Lower lobe of right lung (tissue), 2 donors: Measurements from ENCODE around the gene FBN2. TPM values are rescaled to one million over a fixed set of nuclear protein-coding genes. Genes with fewer than 3 reads are reported as not detected.

Source experiments
- ATAC-seq, 2 donors: fragments of 200-7000 bp; cut with Tn5 transposase; one replicate each; pipeline ENCODE4 v1.9.1; 2020 to 2022; ENCODE audit warnings: mild to moderate bottlenecking in 2 of 2, moderate library complexity in 2 of 2
- DNase-seq: peaks from one replicate; pipeline ENCODE4 v3.0.0-alpha.2; 2020
- H3K27ac ChIP-seq: fragments of 200-600 bp; one replicate; pipeline ENCODE4 v1.8.0; 2022
- H3K27me3 ChIP-seq: fragments of 200-600 bp; one replicate; pipeline ENCODE4 v1.8.0; 2022; ENCODE audit warnings: low read depth
- H3K36me3 ChIP-seq: fragments of 200-600 bp; one replicate; pipeline ENCODE4 v1.8.0; 2022; ENCODE audit warnings: mild to moderate bottlenecking
- H3K4me1 ChIP-seq: fragments of 200-600 bp; one replicate; pipeline ENCODE4 v1.8.0; 2022
- H3K4me3 ChIP-seq: fragments of 200-600 bp; one replicate; pipeline ENCODE4 v1.8.0; 2022; ENCODE audit warnings: mild to moderate bottlenecking
- H3K9me3 ChIP-seq: fragments of 200-600 bp; one replicate; pipeline ENCODE4 v1.8.0; 2022
- intact Hi-C: fragments of 100-400 bp; cut with DNase I; formaldehyde crosslinking; loops from one replicate; pipeline ENCODE4 v1.11.0; 2022
- total RNA-seq: library from RNA; stranded (reverse); fragmentation: NEBNext Ultra II Directional; extraction: Animal tissue kit (Norgen Biotek cat#: 25700); gene quantifications from one replicate; pipeline ENCODE4 v1.2.1, GENCODE V29; 2021
- TF ChIP-seq, protein P1 (sequence below): fragments of 200-600 bp; IDR thresholded peaks from one replicate; pipeline ENCODE4 v1.8.0; 2022; ENCODE audit warnings: antibody characterized with exemption, mild to moderate bottlenecking
- donor health status: DM: no; HTN: yes; CAD: no; lungs with severe emphysema.

FBN2 gene
- total RNA-seq, 1 donor from 2014 or later: 0.83 TPM

DNA sequence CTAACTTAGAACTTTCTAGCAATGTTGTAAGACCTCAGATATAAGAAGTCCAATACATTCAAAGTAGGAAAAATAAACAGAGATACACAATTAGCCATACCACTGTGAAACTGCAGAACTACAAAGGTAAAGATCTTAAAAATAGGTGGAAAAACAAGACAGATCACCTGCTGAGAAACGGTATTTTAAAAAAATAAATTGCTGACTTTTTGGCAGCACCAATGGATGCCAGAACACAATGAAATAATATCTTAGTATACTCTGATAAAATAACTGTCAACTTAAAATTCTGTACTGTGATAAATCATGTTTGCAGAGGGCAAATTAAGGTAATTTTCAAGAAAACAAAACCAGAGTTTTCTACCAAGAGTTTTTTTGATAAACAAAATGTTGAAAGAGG, 138.9 kb downstream of the FBN2 start:
- Histone ChIP-seq H3K9me3 (no peaks in the 10 kb centered on the region), H3K4me1 (no peaks in the 10 kb centered on the region), H3K27me3 (no peaks in the 10 kb centered on the region), H3K4me3 (no peak overlapping the region), H3K36me3 (no peaks in the 10 kb centered on the region), H3K27ac (no peak overlapping the region)
- ATAC-seq: no peak
- intact Hi-C loops: no loop called here
- TF ChIP-seq, protein P1, sequence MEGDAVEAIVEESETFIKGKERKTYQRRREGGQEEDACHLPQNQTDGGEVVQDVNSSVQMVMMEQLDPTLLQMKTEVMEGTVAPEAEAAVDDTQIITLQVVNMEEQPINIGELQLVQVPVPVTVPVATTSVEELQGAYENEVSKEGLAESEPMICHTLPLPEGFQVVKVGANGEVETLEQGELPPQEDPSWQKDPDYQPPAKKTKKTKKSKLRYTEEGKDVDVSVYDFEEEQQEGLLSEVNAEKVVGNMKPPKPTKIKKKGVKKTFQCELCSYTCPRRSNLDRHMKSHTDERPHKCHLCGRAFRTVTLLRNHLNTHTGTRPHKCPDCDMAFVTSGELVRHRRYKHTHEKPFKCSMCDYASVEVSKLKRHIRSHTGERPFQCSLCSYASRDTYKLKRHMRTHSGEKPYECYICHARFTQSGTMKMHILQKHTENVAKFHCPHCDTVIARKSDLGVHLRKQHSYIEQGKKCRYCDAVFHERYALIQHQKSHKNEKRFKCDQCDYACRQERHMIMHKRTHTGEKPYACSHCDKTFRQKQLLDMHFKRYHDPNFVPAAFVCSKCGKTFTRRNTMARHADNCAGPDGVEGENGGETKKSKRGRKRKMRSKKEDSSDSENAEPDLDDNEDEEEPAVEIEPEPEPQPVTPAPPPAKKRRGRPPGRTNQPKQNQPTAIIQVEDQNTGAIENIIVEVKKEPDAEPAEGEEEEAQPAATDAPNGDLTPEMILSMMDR: no peak
- no peak for DNase-seq

DNA sequence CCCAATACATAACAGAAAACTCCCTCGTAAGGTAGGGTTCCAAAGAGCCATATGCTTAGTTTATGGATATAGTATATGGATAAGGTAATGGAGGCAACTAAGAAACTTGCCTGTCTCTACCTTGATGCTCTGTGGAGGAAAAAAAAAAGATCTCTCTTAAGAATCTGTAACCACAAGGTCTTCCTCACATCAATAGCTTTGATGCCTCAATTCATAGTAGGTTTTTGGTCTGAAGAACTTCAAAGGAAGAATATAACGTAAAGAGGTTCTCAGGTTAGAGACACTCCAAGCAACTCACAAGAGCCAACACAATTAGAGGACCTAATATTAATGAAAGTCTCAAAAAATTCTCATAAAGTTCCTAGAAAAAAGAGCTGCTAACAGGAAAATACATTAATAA, 140.2 kb downstream of the FBN2 start:
- Histone ChIP-seq H3K4me1 (no peaks in the 10 kb centered on the region), H3K27ac (no peak overlapping the region), H3K36me3 (no peaks in the 10 kb centered on the region), H3K9me3 (no peaks in the 10 kb centered on the region), H3K4me3 (no peak overlapping the region), H3K27me3 (no peaks in the 10 kb centered on the region)
- no peak for ATAC-seq
- intact Hi-C loops: no loop called here
- TF ChIP-seq, protein P1: no peak
- DNase-seq: no peak

DNA sequence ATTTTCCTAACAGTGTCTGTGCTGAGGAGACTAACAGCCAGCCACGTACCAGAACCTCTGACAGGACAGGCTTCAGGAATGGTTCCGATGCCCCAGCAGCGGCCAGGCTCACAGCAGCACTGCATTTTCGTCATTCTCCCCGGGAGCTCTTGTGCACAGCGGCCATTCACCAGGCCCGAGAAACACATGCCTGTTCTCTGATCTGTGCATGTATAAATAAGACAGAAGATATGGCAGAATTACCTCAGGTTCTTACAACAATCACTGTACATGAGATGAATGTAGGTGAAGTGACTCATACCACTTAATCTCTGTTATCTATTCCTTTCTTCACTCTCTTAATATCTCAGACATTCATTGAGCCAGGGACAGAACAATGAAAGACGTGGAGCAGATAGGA, 143.0 kb downstream of the FBN2 start:
- no peak for DNase-seq
- Histone ChIP-seq H3K9me3 (no peaks in the 10 kb centered on the region), H3K36me3 (no peaks in the 10 kb centered on the region), H3K27me3 (no peaks in the 10 kb centered on the region), H3K4me1 (no peaks in the 10 kb centered on the region), H3K4me3 (no peak overlapping the region), H3K27ac (no peak overlapping the region)
- ATAC-seq: no peak
- TF ChIP-seq, protein P1: no peak
- intact Hi-C loops: no loop called here

DNA sequence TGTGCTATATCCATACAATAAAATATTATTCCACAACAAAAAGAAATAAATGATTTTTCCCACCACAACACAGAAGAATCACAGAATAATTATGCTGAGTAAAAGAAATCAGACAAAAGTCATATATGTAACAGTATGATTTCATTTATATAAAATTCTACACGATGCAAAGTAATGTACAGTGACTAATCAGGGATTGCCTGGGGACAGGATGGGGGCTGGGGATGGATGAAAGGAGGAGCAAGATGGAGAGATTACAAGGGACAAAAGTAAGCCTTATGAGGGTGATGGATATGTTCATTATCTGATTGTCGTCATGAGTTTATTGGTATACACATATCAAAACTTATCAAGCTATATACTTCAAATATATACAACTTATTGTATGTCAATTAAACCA, 154.0 kb downstream of the FBN2 start:
- intact Hi-C loops: no loop called here
- Histone ChIP-seq H3K4me1 (no peaks in the 10 kb centered on the region), H3K27ac (no peak overlapping the region), H3K36me3 (no peaks in the 10 kb centered on the region), H3K27me3 (no peaks in the 10 kb centered on the region), H3K9me3 (no peaks in the 10 kb centered on the region), H3K4me3 (no peak overlapping the region)
- no peak for ATAC-seq
- TF ChIP-seq, protein P1: no peak
- no peak for DNase-seq

DNA sequence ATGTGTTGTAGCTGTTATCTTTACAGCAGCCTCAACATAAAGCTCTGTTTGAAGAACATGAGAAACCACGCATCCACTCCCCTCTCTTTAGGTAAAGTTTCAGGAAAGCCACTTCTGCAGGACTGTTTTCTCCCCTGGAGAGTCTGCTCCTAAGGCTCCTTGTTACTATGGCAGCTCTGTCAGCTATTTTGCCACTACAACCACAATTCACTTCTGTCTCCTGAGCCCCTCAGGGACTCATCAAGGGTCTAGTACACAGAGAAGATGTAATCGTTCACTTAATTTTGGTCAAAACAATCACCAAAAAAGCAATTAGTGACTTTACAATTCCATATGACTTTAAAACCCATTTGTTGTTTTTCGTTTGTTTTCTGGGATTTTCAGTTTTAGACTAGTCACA, 157.7 kb downstream of the FBN2 start:
- ATAC-seq: no peak
- Histone ChIP-seq H3K27ac (no peak overlapping the region), H3K27me3 (no peaks in the 10 kb centered on the region), H3K9me3 (no peaks in the 10 kb centered on the region), H3K4me3 (no peak overlapping the region), H3K36me3 (no peaks in the 10 kb centered on the region), H3K4me1 (no peaks in the 10 kb centered on the region)
- DNase-seq: no peak
- intact Hi-C loops: no loop called here
- TF ChIP-seq, protein P1: no peak

DNA sequence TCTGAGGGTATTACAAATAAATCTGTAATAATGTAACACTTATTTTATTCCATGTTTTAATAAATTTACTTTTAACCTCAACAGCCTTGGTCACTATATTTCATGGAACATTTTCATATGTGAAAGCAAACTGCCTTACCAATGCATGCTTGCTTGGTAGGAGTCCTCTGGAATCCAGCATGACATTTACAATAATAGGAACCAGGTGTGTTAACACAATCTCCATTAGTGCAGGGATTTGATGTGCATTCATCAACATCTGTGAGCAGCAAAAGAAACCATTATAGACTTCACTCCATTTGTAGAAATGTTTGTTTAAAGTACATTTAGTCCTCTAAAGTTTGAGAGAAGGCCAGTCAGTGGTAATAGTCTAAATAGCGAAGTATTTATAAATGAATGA, 159.4 kb downstream of the FBN2 start:
- H3K4me3 ChIP-seq: no peak overlapping the region
- DNase-seq (no peak), ATAC-seq (no peak)
- no peaks in the 10 kb centered on the region for H3K9me3 ChIP-seq
- H3K27me3 ChIP-seq: no peaks in the 10 kb centered on the region
- intact Hi-C loops: no loop called here
- no peak overlapping the region for H3K27ac ChIP-seq
- no peaks in the 10 kb centered on the region for H3K4me1 ChIP-seq
- TF ChIP-seq, protein P1: no peak
- H3K36me3 ChIP-seq: no peaks in the 10 kb centered on the region
